CD14-positive monocyte (primary cell): Measurements from ENCODE around the gene ANKRD29. TPM values are rescaled to one million over a fixed set of nuclear protein-coding genes. Genes with fewer than 3 reads are reported as not detected.

Source experiments
- DNase-seq, 3 donors: peaks; one replicate each; pipeline ENCODE4 v3.0.0-alpha.2; 2011 to 2022
- H2AFZ ChIP-seq: 2 replicates; pipeline ENCODE4 v1.6.0; 2012; ENCODE audit warnings: mild to moderate bottlenecking, low read depth, low read length, inconsistent platforms; ENCODE audit not compliant: insufficient read depth, poor library complexity, severe bottlenecking
- H3K27ac ChIP-seq, 2 donors: 1 replicate in 1 of 2; 2 replicates in 1 of 2; pipeline ENCODE4 v1.5.1; 2012 to 2013; ENCODE audit warnings: low read length in 2 of 2, control low read depth in 1 of 2, inconsistent platforms in 1 of 2, low read depth in 1 of 2, mild to moderate bottlenecking in 1 of 2
- H3K27me3 ChIP-seq, 2 donors: one replicate each; pipeline versions ENCODE4 v1.6.0 to v1.6.1; 2011 to 2013; ENCODE audit warnings: low read length in 2 of 2; ENCODE audit not compliant: control insufficient read depth in 2 of 2, insufficient read depth in 2 of 2
- H3K36me3 ChIP-seq, 2 donors: replicated peaks in 1 of 2; 1 replicate in 1 of 2; 2 replicates in 1 of 2; pipeline versions ENCODE4 v1.5.1 to v1.6.1; 2012 to 2013; ENCODE audit warnings: low read length in 2 of 2, control low read depth in 1 of 2, inconsistent platforms in 1 of 2, mild to moderate bottlenecking in 1 of 2; ENCODE audit not compliant: insufficient read depth in 2 of 2, control insufficient read depth in 1 of 2
- H3K4me1 ChIP-seq, 2 donors: 1 replicate in 1 of 2; 2 replicates in 1 of 2; pipeline versions ENCODE4 v1.5.1 to v1.6.1; 2012 to 2013; ENCODE audit warnings: low read length in 2 of 2, control low read depth in 1 of 2, inconsistent platforms in 1 of 2, mild to moderate bottlenecking in 1 of 2, moderate library complexity in 1 of 2; ENCODE audit not compliant: insufficient read depth in 2 of 2, control insufficient read depth in 1 of 2
- H3K4me2 ChIP-seq: replicated peaks from 2 replicates; pipeline ENCODE3; 2012; ENCODE audit warnings: low read length, moderate library complexity, mild to moderate bottlenecking; ENCODE audit not compliant: poor library complexity, severe bottlenecking; ENCODE audit errors: extremely low read depth
- H3K4me3 ChIP-seq, 3 experiments: fragments of 200-600 bp in 1 of 3; sonication (generic) in 1 of 3; replicated peaks in 1 of 3; 1 replicate in 2 of 3; 2 replicates in 1 of 3; pipeline ENCODE4 v1.5.1; 2011 to 2013; ENCODE audit warnings: low read length in 3 of 3, mild to moderate bottlenecking in 3 of 3, control low read depth in 2 of 3, low read depth in 2 of 3, inconsistent platforms in 1 of 3, moderate library complexity in 1 of 3
- H3K79me2 ChIP-seq: 2 replicates; pipeline ENCODE4 v1.6.0; 2012; ENCODE audit warnings: mild to moderate bottlenecking, control low read depth, inconsistent platforms, low read length, moderate library complexity; ENCODE audit not compliant: insufficient read depth
- H3K9ac ChIP-seq: 2 replicates; pipeline ENCODE4 v1.6.0; 2017; ENCODE audit warnings: low read length, mild to moderate bottlenecking; ENCODE audit not compliant: insufficient read depth, poor library complexity, severe bottlenecking
- H3K9me3 ChIP-seq, 2 donors: replicated peaks in 1 of 2; 1 replicate in 1 of 2; 2 replicates in 1 of 2; pipeline versions ENCODE4 v1.5.1 to v1.6.1; 2012 to 2013; ENCODE audit warnings: low read length in 2 of 2, control low read depth in 1 of 2; ENCODE audit not compliant: control insufficient read depth in 1 of 2, insufficient read depth in 1 of 2
- H4K20me1 ChIP-seq: 2 replicates; pipeline ENCODE4 v1.6.0; 2012; ENCODE audit warnings: mild to moderate bottlenecking, low read length, control low read depth, moderate library complexity; ENCODE audit not compliant: insufficient read depth
- H3K27ac Mint-ChIP-seq, 7 donors: one replicate each; pipeline ENCODE4 v1.8.0; 2020; ENCODE audit warnings: mild to moderate bottlenecking in 7 of 7, mixed read lengths in 7 of 7, moderate library complexity in 6 of 7, inconsistent platforms in 2 of 7
- H3K27me3 Mint-ChIP-seq, 3 donors: one replicate each; pipeline ENCODE4 v1.8.0; 2021 to 2022; ENCODE audit warnings: low read depth in 3 of 3, mild to moderate bottlenecking in 3 of 3, mixed read lengths in 3 of 3, moderate library complexity in 3 of 3, inconsistent platforms in 1 of 3
- H3K36me3 Mint-ChIP-seq, 2 donors: one replicate each; pipeline ENCODE4 v1.8.0; 2020; ENCODE audit warnings: mixed read lengths in 2 of 2, inconsistent platforms in 1 of 2, mild to moderate bottlenecking in 1 of 2
- H3K4me1 Mint-ChIP-seq: one replicate; pipeline ENCODE4 v1.8.0; 2020; ENCODE audit warnings: mild to moderate bottlenecking, mixed read lengths
- H3K4me3 Mint-ChIP-seq, 2 donors: one replicate each; pipeline ENCODE4 v1.8.0; 2020; ENCODE audit warnings: mild to moderate bottlenecking in 2 of 2, mixed read lengths in 2 of 2, moderate library complexity in 1 of 2
- H3K9me3 Mint-ChIP-seq, 7 donors: one replicate each; pipeline ENCODE4 v1.8.0; 2020 to 2022; ENCODE audit warnings: mixed read lengths in 7 of 7, mild to moderate bottlenecking in 6 of 7, moderate library complexity in 6 of 7, inconsistent platforms in 2 of 7
- CTCF ChIP-seq: fragments of 200-600 bp; IDR thresholded peaks from one replicate; pipeline ENCODE4 v1.8.0; 2022; ENCODE audit warnings: antibody characterized with exemption, mild to moderate bottlenecking
- WGBS: methylation state at CpG from one replicate; pipeline ENCODE4 v1.1.5; 2013; ENCODE audit warnings: missing lambda C conversion rate; ENCODE audit not compliant: insufficient coverage; 5-methylcytosine and 5-hydroxymethylcytosine counted together
- intact Hi-C, 2 donors: fragments of 100-400 bp; cut with micrococcal nuclease; formaldehyde crosslinking; loops; one replicate each; pipeline versions ENCODE4 v1.15.0 to v1.15.1; 2023
- polyA plus RNA-seq, 3 donors: library from polyadenylated mRNA; depleted of rRNA in 1 of 3; unstranded in 2 of 3; stranded (reverse) in 1 of 3; fragments of 300-500 nt in 2 of 3; fragments of >200 nt in 1 of 3; fragmentation: Illumina TruSeq in 2 of 3; gene quantifications; 1 replicate in 2 of 3; 2 replicates in 1 of 3; pipeline ENCODE4 v1.2.3, GENCODE V29; 2012 to 2021

The ANKRD29 gene
- polyA plus RNA-seq, 3 donors = 0.03 to 0.11 TPM; not detected in 1

GRCh38 chr18:23701017-23701416 lies 38.3 kb upstream of the ANKRD29 start:
- no peaks in the 10 kb centered on the region for H3K36me3 ChIP-seq
- no peak for DNase-seq
- H3K9me3 ChIP-seq = no peaks in the 10 kb centered on the region
- no peak overlapping the region for H3K4me2 ChIP-seq
- WGBS = 50% methylated on average over 2 of the region's 2 CpGs
- no peak overlapping the region for H3K4me3 ChIP-seq
- no peak overlapping the region for H3K27ac ChIP-seq
- H3K4me1 ChIP-seq = no peaks in the 10 kb centered on the region
- no peaks in the 10 kb centered on the region for H3K36me3 Mint-ChIP-seq
- no peak for TF ChIP-seq CTCF
- H4K20me1 ChIP-seq = no peaks in the 10 kb centered on the region
- no peak overlapping the region for H3K4me3 Mint-ChIP-seq
- peaks cover 4% of the 10 kb centered on the region for H3K4me1 Mint-ChIP-seq
- no peak overlapping the region for H3K27ac Mint-ChIP-seq
- intact Hi-C loops = no loop called here
- H3K27me3 ChIP-seq = no peaks in the 10 kb centered on the region
- no peaks in the 10 kb centered on the region for H3K79me2 ChIP-seq
- H3K9me3 Mint-ChIP-seq = peaks cover 0 to 2% (median 0%) of the 10 kb centered on the region in 7 donors
- peaks cover 8 to 10% (median 8%) of the 10 kb centered on the region in 3 donors for H3K27me3 Mint-ChIP-seq
- H3K9ac ChIP-seq = no peak overlapping the region
- no peak overlapping the region for H2AFZ ChIP-seq

- no peaks in the 10 kb centered on the region for H3K79me2 ChIP-seq
- DNase-seq = no peak
- Mint-ChIP-seq H3K9me3 (no peaks in the 10 kb centered on the region), H3K4me1 (peaks cover 9% of the 10 kb centered on the region), H3K27ac (no peak overlapping the region), H3K36me3 (no peaks in the 10 kb centered on the region), H3K27me3 (peaks cover 21 to 27% (median 25%) of the 10 kb centered on the region in 3 donors), H3K4me3 (no peak overlapping the region)
- no peak overlapping the region for H3K4me2 ChIP-seq
- H4K20me1 ChIP-seq = no peaks in the 10 kb centered on the region
- no peak overlapping the region for H3K4me3 ChIP-seq
- H3K9ac ChIP-seq = no peak overlapping the region
- no peaks in the 10 kb centered on the region for H3K36me3 ChIP-seq
- no peak for TF ChIP-seq CTCF
- H2AFZ ChIP-seq = no peak overlapping the region
- peaks cover 0 to 7% of the 10 kb centered on the region in 2 donors for H3K9me3 ChIP-seq
- H3K27ac ChIP-seq = no peak overlapping the region
- intact Hi-C loops = no loop called here
- WGBS = 100% methylated on average over 3 of the region's 4 CpGs
- peaks cover 4 to 5% of the 10 kb centered on the region in 2 donors for H3K4me1 ChIP-seq
- H3K27me3 ChIP-seq = peaks cover 8 to 22% of the 10 kb centered on the region in 2 donors
Observed at GRCh38 chr18:23694637-23695430, 32.1 kb upstream of the ANKRD29 start.
